ENCODE data around the gene UCK2. TPM values are rescaled to one million over a fixed set of nuclear protein-coding genes. Genes with fewer than 3 reads are reported as not detected.

The UCK2 gene
- total RNA-seq, 1 experiment from 2014 or later: 91.2 TPM

GRCh38 chr1:165933446-165934170 is 106.2 kb downstream of the UCK2 start:
- Histone ChIP-seq H3K27me3 (ENCODE audit: control insufficient read depth, insufficient read depth, low read length) (0 out of 2 replicates have a peak, but pooled peaks cover 2% of the 10 kb centered on the region), H3K4me1 (ENCODE audit: control insufficient read depth, insufficient read depth, low read length) (no peaks in the 10 kb centered on the region), H3K27ac (ENCODE audit: low read length) (no peak overlapping the region), H3K9me3 (ENCODE audit: control insufficient read depth, insufficient read depth, low read depth, low read length) (no peaks in the 10 kb centered on the region), H3K4me3 (ENCODE audit: low read depth in 2 of 2, low read length in 2 of 2) (no peak overlapping the region), H3K36me3 (ENCODE audit: control insufficient read depth, insufficient read depth, low read length) (no peaks in the 10 kb centered on the region)
- POLR2A ChIA-PET: no interaction called here
- TF ChIP-seq SIN3A (IDR thresholded peaks at IDR 0.05; ENCODE audit: borderline replicate concordance, insufficient read depth, low read depth, low read length) (no peak), POLR2AphosphoS5 (IDR thresholded peaks at IDR 0.05; ENCODE audit: low read depth, low read length) (no peak), TCF7L2 (IDR thresholded peaks at IDR 0.05; ENCODE audit: low read depth, low read length) (no peak), CTCF (IDR thresholded peaks at IDR 0.05) (no peak)
- TF ChIP-seq, protein P1, sequence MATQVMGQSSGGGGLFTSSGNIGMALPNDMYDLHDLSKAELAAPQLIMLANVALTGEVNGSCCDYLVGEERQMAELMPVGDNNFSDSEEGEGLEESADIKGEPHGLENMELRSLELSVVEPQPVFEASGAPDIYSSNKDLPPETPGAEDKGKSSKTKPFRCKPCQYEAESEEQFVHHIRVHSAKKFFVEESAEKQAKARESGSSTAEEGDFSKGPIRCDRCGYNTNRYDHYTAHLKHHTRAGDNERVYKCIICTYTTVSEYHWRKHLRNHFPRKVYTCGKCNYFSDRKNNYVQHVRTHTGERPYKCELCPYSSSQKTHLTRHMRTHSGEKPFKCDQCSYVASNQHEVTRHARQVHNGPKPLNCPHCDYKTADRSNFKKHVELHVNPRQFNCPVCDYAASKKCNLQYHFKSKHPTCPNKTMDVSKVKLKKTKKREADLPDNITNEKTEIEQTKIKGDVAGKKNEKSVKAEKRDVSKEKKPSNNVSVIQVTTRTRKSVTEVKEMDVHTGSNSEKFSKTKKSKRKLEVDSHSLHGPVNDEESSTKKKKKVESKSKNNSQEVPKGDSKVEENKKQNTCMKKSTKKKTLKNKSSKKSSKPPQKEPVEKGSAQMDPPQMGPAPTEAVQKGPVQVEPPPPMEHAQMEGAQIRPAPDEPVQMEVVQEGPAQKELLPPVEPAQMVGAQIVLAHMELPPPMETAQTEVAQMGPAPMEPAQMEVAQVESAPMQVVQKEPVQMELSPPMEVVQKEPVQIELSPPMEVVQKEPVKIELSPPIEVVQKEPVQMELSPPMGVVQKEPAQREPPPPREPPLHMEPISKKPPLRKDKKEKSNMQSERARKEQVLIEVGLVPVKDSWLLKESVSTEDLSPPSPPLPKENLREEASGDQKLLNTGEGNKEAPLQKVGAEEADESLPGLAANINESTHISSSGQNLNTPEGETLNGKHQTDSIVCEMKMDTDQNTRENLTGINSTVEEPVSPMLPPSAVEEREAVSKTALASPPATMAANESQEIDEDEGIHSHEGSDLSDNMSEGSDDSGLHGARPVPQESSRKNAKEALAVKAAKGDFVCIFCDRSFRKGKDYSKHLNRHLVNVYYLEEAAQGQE (IDR thresholded peaks at IDR 0.05; ENCODE audit: insufficient read depth in 1 of 2, low read depth in 2 of 2, low read length in 1 of 2): no peak
- no peak for DNase-seq (ENCODE audit: low read depth, low spot score)
- no peak for ATAC-seq
- in situ Hi-C loops (cut with HindIII; ENCODE audit: low pct_unique_long_range_greater_than_20kb, low sequenced_read_pairs): no loop called here
- intact Hi-C loops (cut with micrococcal nuclease; ENCODE audit: unreplicated experiment): no loop called here
- CTCF ChIA-PET: no interaction called here
- BruUV-seq (replicated peaks): no TSS peak

DNA sequence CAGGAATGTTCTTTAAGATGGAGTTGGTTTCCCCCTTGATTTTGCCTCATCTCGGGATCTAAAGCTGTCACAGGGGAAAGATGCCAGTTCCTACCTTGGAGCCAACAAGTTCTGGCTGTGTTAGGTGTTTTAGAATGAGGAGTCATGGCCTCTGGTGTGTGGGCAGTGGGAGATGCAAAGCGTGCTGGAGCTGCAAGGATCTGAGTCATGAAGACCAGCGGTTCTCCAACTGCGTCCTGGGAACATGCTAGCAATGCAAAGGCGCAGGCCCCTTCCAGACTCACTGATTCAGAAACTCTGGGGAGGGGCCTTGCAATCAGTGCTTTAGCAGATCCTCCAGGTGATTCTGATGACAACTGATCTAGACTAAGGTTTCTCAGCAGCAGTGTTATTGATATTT is 109.1 kb downstream of the UCK2 start:
- BruUV-seq (replicated peaks): no TSS peak
- H3K4me3 ChIP-seq (ENCODE audit: low read depth in 2 of 2, low read length in 2 of 2): no peak overlapping the region
- no peak overlapping the region for H3K27ac ChIP-seq (ENCODE audit: low read length)
- ATAC-seq (no peak), DNase-seq (ENCODE audit: low read depth, low spot score) (no peak)
- H3K9me3 ChIP-seq (ENCODE audit: control insufficient read depth, insufficient read depth, low read depth, low read length): no peaks in the 10 kb centered on the region
- intact Hi-C loops (cut with micrococcal nuclease; ENCODE audit: unreplicated experiment) (no loop called here), in situ Hi-C loops (cut with HindIII; ENCODE audit: low pct_unique_long_range_greater_than_20kb, low sequenced_read_pairs) (no loop called here)
- H3K36me3 ChIP-seq (ENCODE audit: control insufficient read depth, insufficient read depth, low read length): no peaks in the 10 kb centered on the region
- ChIA-PET CTCF (no interaction called here), POLR2A (no interaction called here)
- TF ChIP-seq CTCF (IDR thresholded peaks at IDR 0.05): no peak
- no peak for TF ChIP-seq POLR2AphosphoS5 (IDR thresholded peaks at IDR 0.05; ENCODE audit: low read depth, low read length)
- TF ChIP-seq SIN3A (IDR thresholded peaks at IDR 0.05; ENCODE audit: borderline replicate concordance, insufficient read depth, low read depth, low read length): no peak
- TF ChIP-seq, protein P1 (IDR thresholded peaks at IDR 0.05; ENCODE audit: insufficient read depth in 1 of 2, low read depth in 2 of 2, low read length in 1 of 2): no peak
- TF ChIP-seq TCF7L2 (IDR thresholded peaks at IDR 0.05; ENCODE audit: low read depth, low read length): no peak
- H3K4me1 ChIP-seq (ENCODE audit: control insufficient read depth, insufficient read depth, low read length): no peaks in the 10 kb centered on the region
- H3K27me3 ChIP-seq (ENCODE audit: control insufficient read depth, insufficient read depth, low read length): 0 out of 2 replicates have a peak, but pooled peaks cover 2% of the 10 kb centered on the region
